HFFc6 (cell line): ENCODE data around the gene ID4. TPM values are rescaled to one million over a fixed set of nuclear protein-coding genes. Genes with fewer than 3 reads are reported as not detected.

Experiments used
- DNase-seq: peaks from one replicate; pipeline ENCODE4 v3.0.0-alpha.2; 2018
- H3K27ac Mint-ChIP-seq: 2 replicates; pipeline ENCODE4 v1.8.0; 2020; ENCODE audit warnings: mild to moderate bottlenecking, mixed read lengths
- H3K27me3 Mint-ChIP-seq: 2 replicates; pipeline ENCODE4 v1.8.0; 2021; ENCODE audit warnings: mild to moderate bottlenecking, moderate library complexity, mixed read lengths; ENCODE audit not compliant: insufficient read depth
- H3K36me3 Mint-ChIP-seq: 2 replicates; pipeline ENCODE4 v1.8.0; 2021; ENCODE audit warnings: low read depth, mixed read lengths
- H3K4me1 Mint-ChIP-seq: 2 replicates; pipeline ENCODE4 v1.8.0; 2020; ENCODE audit warnings: low read depth, mixed read lengths
- H3K4me3 Mint-ChIP-seq: 2 replicates; pipeline ENCODE4 v1.8.0; 2020; ENCODE audit warnings: mild to moderate bottlenecking, moderate library complexity, mixed read lengths
- H3K9me3 Mint-ChIP-seq: 2 replicates; pipeline ENCODE4 v1.8.0; 2020; ENCODE audit warnings: mild to moderate bottlenecking, mixed read lengths
- total RNA-seq, 6 experiments: library from RNA; stranded (reverse); fragmentation: NEBNext Ultra II Directional; extraction: Animal tissue kit (Norgen Biotek cat#: 25700); gene quantifications; 2 replicates in 1 of 6; 3 replicates in 5 of 6; pipeline ENCODE4 v1.2.3, GENCODE V29; 2021
- TF ChIP-seq, protein P1 (sequence below): fragments of 200-600 bp; sonication (generic); IDR thresholded peaks from 2 replicates; pipeline ENCODE4 v1.5.0; 2021; ENCODE audit warnings: antibody characterized with exemption, mild to moderate bottlenecking

The ID4 gene
- total RNA-seq, 6 experiments from 2014 or later, result 7.2 to 11.9 (median 10.9) TPM

DNA sequence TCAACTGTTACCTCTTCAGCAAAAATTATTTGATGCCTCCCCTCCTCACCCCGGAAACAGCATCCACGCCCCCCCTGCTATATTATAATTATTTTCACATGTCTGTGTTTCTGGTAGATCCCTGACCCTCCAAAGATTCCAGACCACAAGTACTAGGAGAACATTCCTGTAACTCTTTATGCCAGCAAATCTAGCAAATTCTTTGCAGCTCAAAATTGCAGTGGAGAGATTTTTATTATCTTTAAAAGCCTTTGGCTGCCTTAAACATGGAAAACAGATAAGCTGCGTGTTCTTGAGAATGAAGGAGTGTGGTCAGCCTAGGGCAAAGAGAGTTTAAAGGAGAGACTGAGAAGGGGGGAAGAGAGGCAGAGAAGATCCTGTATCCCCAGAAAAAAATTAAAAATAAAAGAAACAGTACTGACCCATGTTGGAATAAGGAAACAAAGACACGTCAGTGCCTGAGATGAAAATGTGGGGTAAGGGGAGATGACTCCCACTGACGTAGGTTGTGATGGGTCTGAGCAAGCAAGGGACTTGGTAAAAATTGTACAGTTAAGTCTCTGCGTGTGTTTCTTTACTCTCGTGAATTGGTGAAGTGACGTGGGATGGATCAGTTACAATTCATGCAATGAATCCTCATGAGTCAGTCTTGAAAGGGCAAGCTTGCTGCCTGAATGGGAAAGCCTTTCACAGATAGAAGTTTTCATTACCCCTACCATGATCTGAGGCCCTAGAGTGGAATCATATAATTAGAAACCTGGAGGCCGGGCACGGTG is 8.3 kb downstream of the ID4 start:
- Mint-ChIP-seq H3K27me3 (no peaks in the 10 kb centered on the region), H3K4me1 (peaks cover 16% of the 10 kb centered on the region), H3K36me3 (0 out of 2 replicates have a peak, but pooled peaks cover under 1% of the 10 kb centered on the region), H3K9me3 (no peaks in the 10 kb centered on the region), H3K4me3 (no peak overlapping the region), H3K27ac (no peak overlapping the region)
- DNase-seq, result no peak
- TF ChIP-seq, protein P1, sequence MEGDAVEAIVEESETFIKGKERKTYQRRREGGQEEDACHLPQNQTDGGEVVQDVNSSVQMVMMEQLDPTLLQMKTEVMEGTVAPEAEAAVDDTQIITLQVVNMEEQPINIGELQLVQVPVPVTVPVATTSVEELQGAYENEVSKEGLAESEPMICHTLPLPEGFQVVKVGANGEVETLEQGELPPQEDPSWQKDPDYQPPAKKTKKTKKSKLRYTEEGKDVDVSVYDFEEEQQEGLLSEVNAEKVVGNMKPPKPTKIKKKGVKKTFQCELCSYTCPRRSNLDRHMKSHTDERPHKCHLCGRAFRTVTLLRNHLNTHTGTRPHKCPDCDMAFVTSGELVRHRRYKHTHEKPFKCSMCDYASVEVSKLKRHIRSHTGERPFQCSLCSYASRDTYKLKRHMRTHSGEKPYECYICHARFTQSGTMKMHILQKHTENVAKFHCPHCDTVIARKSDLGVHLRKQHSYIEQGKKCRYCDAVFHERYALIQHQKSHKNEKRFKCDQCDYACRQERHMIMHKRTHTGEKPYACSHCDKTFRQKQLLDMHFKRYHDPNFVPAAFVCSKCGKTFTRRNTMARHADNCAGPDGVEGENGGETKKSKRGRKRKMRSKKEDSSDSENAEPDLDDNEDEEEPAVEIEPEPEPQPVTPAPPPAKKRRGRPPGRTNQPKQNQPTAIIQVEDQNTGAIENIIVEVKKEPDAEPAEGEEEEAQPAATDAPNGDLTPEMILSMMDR, result no peak

DNA sequence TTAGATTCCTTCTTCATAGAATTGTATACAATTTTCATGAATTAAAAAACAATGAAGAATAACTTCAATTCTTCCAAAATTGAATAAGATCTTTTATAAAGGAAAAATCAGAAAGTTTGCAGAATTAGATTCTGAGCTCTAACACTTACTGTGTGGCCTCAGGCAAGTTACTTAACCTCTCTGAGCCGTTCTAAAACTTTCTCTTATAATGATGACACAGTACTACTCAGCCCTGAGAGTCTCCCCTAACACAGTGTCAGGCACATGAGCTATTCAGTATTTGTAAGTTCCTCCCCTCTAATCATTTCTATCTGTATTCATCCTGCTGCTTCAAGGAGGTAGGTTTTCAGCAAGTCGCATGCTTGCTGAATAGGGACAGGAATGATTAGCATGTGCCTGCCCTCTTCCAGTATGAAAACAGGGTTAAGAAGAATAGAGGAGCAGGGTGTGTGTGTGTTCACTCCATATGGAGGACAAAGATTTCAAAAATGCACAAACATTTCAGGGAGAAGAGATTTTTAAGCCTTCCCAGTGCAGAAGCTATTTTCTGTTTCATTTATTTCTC is 11.4 kb downstream of the ID4 start:
- H3K9me3 Mint-ChIP-seq, result no peaks in the 10 kb centered on the region
- H3K27me3 Mint-ChIP-seq, result no peaks in the 10 kb centered on the region
- peaks cover 10% of the 10 kb centered on the region for H3K4me1 Mint-ChIP-seq
- H3K36me3 Mint-ChIP-seq, result no peaks in the 10 kb centered on the region
- TF ChIP-seq, protein P1, result no peak
- no peak overlapping the region for H3K4me3 Mint-ChIP-seq
- H3K27ac Mint-ChIP-seq, result no peak overlapping the region
- DNase-seq, result no peak

DNA sequence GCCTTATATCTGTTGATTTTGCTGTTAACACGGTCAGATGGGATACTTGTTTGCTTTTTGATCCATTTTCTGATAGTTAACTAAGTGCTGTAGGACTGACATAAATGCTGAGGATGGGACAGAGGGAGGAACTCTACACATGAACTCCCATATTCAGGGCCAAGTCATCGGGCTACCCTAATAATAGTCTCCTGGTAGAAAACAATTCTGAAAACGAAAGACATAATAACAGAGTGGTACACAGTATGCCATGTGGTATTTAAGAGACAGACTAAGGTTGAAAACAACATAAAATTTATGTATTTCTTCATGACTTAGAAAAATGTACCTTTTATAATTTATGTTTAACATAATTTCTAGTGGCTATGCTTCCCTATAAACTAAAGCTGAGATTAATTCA is 12.0 kb downstream of the ID4 start:
- peaks cover 10% of the 10 kb centered on the region for H3K4me1 Mint-ChIP-seq
- TF ChIP-seq, protein P1, result no peak
- no peak overlapping the region for H3K27ac Mint-ChIP-seq
- H3K36me3 Mint-ChIP-seq, result no peaks in the 10 kb centered on the region
- H3K4me3 Mint-ChIP-seq, result no peak overlapping the region
- DNase-seq, result no peak
- no peaks in the 10 kb centered on the region; the same call in 1 of the 2 replicates for H3K27me3 Mint-ChIP-seq
- no peaks in the 10 kb centered on the region for H3K9me3 Mint-ChIP-seq

DNA sequence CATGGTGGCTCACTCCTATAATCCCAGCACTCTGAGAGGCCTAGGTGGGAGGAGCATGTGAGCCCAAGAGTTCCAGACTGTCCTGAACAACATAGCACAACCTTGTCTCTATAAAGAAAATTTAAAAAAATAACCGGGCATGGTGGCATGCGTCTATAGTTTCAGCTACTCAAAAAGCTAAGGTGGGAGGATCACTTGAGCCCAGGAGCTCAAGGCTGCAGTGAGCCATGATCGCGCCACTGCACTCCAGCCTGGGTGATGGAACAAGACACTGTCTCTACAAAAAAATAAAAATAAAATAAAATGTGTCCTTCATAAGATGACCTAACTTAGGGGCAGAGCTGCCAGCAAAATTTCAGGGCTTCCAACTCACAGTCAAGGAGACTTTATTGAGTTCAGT is 12.6 kb downstream of the ID4 start:
- Mint-ChIP-seq H3K4me1 (peaks cover 10% of the 10 kb centered on the region), H3K27me3 (no peaks in the 10 kb centered on the region; the same call in 1 of the 2 replicates), H3K4me3 (no peak overlapping the region), H3K27ac (no peak overlapping the region), H3K36me3 (no peaks in the 10 kb centered on the region), H3K9me3 (no peaks in the 10 kb centered on the region)
- TF ChIP-seq, protein P1, result no peak
- no peak for DNase-seq

DNA sequence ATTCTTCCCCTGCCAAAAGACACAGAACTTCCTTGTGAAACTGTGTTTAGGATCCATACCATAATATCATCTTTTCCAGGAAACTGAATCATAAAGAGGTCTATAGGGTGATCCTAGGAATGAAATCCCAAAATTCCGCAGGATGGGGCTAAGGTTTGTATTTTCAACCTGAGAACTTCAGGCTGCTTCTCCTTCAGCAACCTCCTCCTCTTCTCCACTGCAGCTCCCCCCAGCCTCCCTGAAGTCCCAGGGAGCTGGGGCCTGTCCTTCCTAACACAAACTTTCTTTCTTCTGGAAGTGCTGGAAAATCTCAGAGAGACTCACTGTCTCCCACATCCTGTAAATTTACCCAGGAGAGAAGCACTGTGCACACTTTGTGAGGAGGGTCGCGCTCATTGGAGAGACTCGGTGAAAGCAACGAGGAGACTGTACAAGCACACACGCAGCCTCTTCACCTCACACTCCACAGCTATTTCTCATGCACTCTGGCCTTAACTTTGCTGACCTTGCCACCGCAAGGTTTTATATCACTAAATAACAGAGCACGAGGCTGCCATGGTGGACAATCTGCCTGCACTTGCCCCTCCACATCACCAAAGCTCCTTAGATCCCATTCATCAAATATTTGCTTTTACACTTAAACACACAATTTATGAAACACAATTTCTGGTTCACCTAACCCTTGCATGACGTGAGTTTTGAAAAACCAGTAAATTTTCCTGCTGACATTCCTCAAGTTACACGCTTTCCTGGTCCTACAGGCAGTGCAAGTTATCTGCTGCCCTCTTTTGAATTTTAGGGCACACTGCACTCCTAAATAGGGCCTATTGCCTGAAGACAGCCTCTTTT is 14.3 kb downstream of the ID4 start:
- TF ChIP-seq, protein P1, result peak; percentile 88
- Mint-ChIP-seq H3K36me3 (no peaks in the 10 kb centered on the region), H3K4me3 (no peak overlapping the region), H3K27ac (no peak overlapping the region), H3K4me1 (peaks cover 10% of the 10 kb centered on the region), H3K9me3 (no peaks in the 10 kb centered on the region), H3K27me3 (peaks cover 3% of the 10 kb centered on the region; the same call in 1 of the 2 replicates)
- DNase-seq, result peak; percentile 79
